Astrocyte (in vitro differentiated cells and primary cell): ENCODE data around the gene TNFSF15. TPM values are rescaled to one million over a fixed set of nuclear protein-coding genes. Genes with fewer than 3 reads are reported as not detected.

ENCODE experiments used
- DNase-seq: peaks from one replicate; pipeline ENCODE4 v3.0.0-alpha.2; 2010; ENCODE audit warnings: low read depth
- FAIRE-seq: peaks from 2 replicates; lab custom pipeline; 2011; peaks lifted over from hg19 to GRCh38; lab: Jason Lieb, UNC
- H2AFZ ChIP-seq: 2 replicates; pipeline ENCODE4 v1.6.0; 2012; ENCODE audit warnings: low read depth, low read length, inconsistent platforms
- H3K27ac ChIP-seq: 2 replicates; pipeline ENCODE4 v1.5.1; 2011; ENCODE audit warnings: low read depth, low read length, inconsistent platforms
- H3K27me3 ChIP-seq: 2 replicates; pipeline ENCODE4 v1.6.0; 2011; ENCODE audit warnings: low read length, inconsistent platforms; ENCODE audit not compliant: insufficient read depth
- H3K36me3 ChIP-seq: 2 replicates; pipeline ENCODE4 v1.5.1; 2011; ENCODE audit warnings: low read length, inconsistent platforms; ENCODE audit not compliant: insufficient read depth
- H3K4me1 ChIP-seq: 2 replicates; pipeline ENCODE4 v1.5.1; 2011; ENCODE audit warnings: low read length, inconsistent platforms; ENCODE audit not compliant: insufficient read depth
- H3K4me2 ChIP-seq: 2 replicates; pipeline ENCODE4 v1.6.0; 2012; ENCODE audit warnings: low read length, inconsistent platforms
- H3K4me3 ChIP-seq: 2 replicates; pipeline ENCODE4 v1.5.1; 2011; ENCODE audit warnings: low read depth, mild to moderate bottlenecking, low read length, inconsistent platforms; ENCODE audit not compliant: insufficient read depth
- H3K79me2 ChIP-seq: 2 replicates; pipeline ENCODE4 v1.6.0; 2012; ENCODE audit warnings: mild to moderate bottlenecking, low read length, inconsistent platforms; ENCODE audit not compliant: insufficient read depth
- H3K9ac ChIP-seq: 2 replicates; pipeline ENCODE4 v1.6.0; 2012; ENCODE audit warnings: mild to moderate bottlenecking, low read length, inconsistent platforms
- H3K9me3 ChIP-seq: 2 replicates; pipeline ENCODE4 v1.5.1; 2012; ENCODE audit warnings: low read depth, mild to moderate bottlenecking, low read length, inconsistent platforms; ENCODE audit not compliant: insufficient read depth
- H4K20me1 ChIP-seq: 2 replicates; pipeline ENCODE4 v1.6.0; 2012; ENCODE audit warnings: low read length, inconsistent platforms; ENCODE audit not compliant: insufficient read depth
- H3K27ac Mint-ChIP-seq: one replicate; pipeline ENCODE4 v1.8.0; 2021; ENCODE audit warnings: mild to moderate bottlenecking, mixed read lengths; ENCODE audit not compliant: unreplicated experiment
- H3K27me3 Mint-ChIP-seq: one replicate; pipeline ENCODE4 v1.8.0; 2021; ENCODE audit warnings: low read depth, mixed read lengths; ENCODE audit not compliant: unreplicated experiment
- H3K36me3 Mint-ChIP-seq: one replicate; pipeline ENCODE4 v1.8.0; 2021; ENCODE audit warnings: low read depth, mixed read lengths; ENCODE audit not compliant: unreplicated experiment
- H3K4me1 Mint-ChIP-seq: one replicate; pipeline ENCODE4 v1.8.0; 2021; ENCODE audit warnings: low read depth, mixed read lengths; ENCODE audit not compliant: unreplicated experiment
- H3K4me3 Mint-ChIP-seq: one replicate; pipeline ENCODE4 v1.8.0; 2021; ENCODE audit warnings: mild to moderate bottlenecking, moderate library complexity, mixed read lengths; ENCODE audit not compliant: unreplicated experiment
- H3K9me3 Mint-ChIP-seq: one replicate; pipeline ENCODE4 v1.8.0; 2021; ENCODE audit warnings: mild to moderate bottlenecking, mixed read lengths; ENCODE audit not compliant: unreplicated experiment
- CTCF ChIP-seq: IDR thresholded peaks from 2 replicates; pipeline ENCODE4 v1.5.1; 2011; ENCODE audit warnings: low read depth, mild to moderate bottlenecking, inconsistent platforms, low read length, moderate library complexity; ENCODE audit not compliant: insufficient read depth
- EZH2 ChIP-seq: IDR thresholded peaks from 2 replicates; pipeline ENCODE4 v1.6.1; 2012; ENCODE audit warnings: mild to moderate bottlenecking, low read length, inconsistent platforms; ENCODE audit not compliant: insufficient read depth
- total RNA-seq: library from RNA; stranded (reverse); gene quantifications from 2 replicates; pipeline ENCODE4 v1.2.1, GENCODE V29; 2021

TNFSF15 gene
- total RNA-seq, 1 donor from 2014 or later, result 10.3 TPM

GRCh38 chr9:114789006-114789405 lies 16.8 kb downstream of the TNFSF15 start:
- no peak for FAIRE-seq

GRCh38 chr9:114787781-114788498 lies 17.9 kb downstream of the TNFSF15 start:
- peaks cover 3% of the 10 kb centered on the region for H3K36me3 Mint-ChIP-seq
- H3K27me3 ChIP-seq, result no peaks in the 10 kb centered on the region
- no peak overlapping the region for H3K4me3 Mint-ChIP-seq
- H3K9me3 Mint-ChIP-seq, result no peaks in the 10 kb centered on the region
- H3K79me2 ChIP-seq, result no peaks in the 10 kb centered on the region
- no peak overlapping the region for H2AFZ ChIP-seq
- no peaks in the 10 kb centered on the region for H3K27me3 Mint-ChIP-seq
- H3K4me1 ChIP-seq, result peaks cover 3% of the 10 kb centered on the region
- no peak overlapping the region for H3K4me3 ChIP-seq
- no peaks in the 10 kb centered on the region for H4K20me1 ChIP-seq
- peaks cover 30% of the 10 kb centered on the region for H3K4me1 Mint-ChIP-seq
- DNase-seq, result no peak
- H3K4me2 ChIP-seq, result no peak overlapping the region
- no peaks in the 10 kb centered on the region for H3K36me3 ChIP-seq
- no peak for TF ChIP-seq CTCF
- no peak for TF ChIP-seq EZH2
- H3K27ac Mint-ChIP-seq, result peak overlapping the region; percentile 9
- H3K27ac ChIP-seq, result no peak overlapping the region
- no peak for FAIRE-seq
- no peak overlapping the region for H3K9ac ChIP-seq
- no peaks in the 10 kb centered on the region for H3K9me3 ChIP-seq

More at GRCh38 chr9:114789006-114789405, 16.8 kb downstream of the TNFSF15 start:
- no peak for DNase-seq
- Histone ChIP-seq H3K36me3 (no peaks in the 10 kb centered on the region), H3K4me2 (no peak overlapping the region), H2AFZ (no peak overlapping the region), H3K9me3 (no peaks in the 10 kb centered on the region), H3K9ac (no peak overlapping the region), H4K20me1 (no peaks in the 10 kb centered on the region), H3K79me2 (no peaks in the 10 kb centered on the region), H3K27me3 (no peaks in the 10 kb centered on the region), H3K4me1 (peaks cover 3% of the 10 kb centered on the region), H3K4me3 (no peak overlapping the region), H3K27ac (no peak overlapping the region)
- Mint-ChIP-seq H3K9me3 (no peaks in the 10 kb centered on the region), H3K27me3 (no peaks in the 10 kb centered on the region), H3K4me1 (peaks cover 30% of the 10 kb centered on the region), H3K4me3 (no peak overlapping the region), H3K27ac (no peak overlapping the region), H3K36me3 (peaks cover 3% of the 10 kb centered on the region)
- TF ChIP-seq EZH2 (no peak), CTCF (no peak)

GRCh38 chr9:114787214-114787613 lies 18.6 kb downstream of the TNFSF15 start:
- no peaks in the 10 kb centered on the region for H3K27me3 Mint-ChIP-seq
- Histone ChIP-seq H3K36me3 (no peaks in the 10 kb centered on the region), H3K27me3 (no peaks in the 10 kb centered on the region), H3K27ac (no peak overlapping the region), H3K4me2 (no peak overlapping the region), H2AFZ (no peak overlapping the region), H3K9me3 (no peaks in the 10 kb centered on the region), H3K4me1 (peaks cover 3% of the 10 kb centered on the region), H4K20me1 (no peaks in the 10 kb centered on the region), H3K79me2 (no peaks in the 10 kb centered on the region), H3K9ac (no peak overlapping the region), H3K4me3 (no peak overlapping the region)
- H3K36me3 Mint-ChIP-seq, result peaks cover 3% of the 10 kb centered on the region
- no peak overlapping the region for H3K4me3 Mint-ChIP-seq
- no peaks in the 10 kb centered on the region for H3K9me3 Mint-ChIP-seq
- H3K4me1 Mint-ChIP-seq, result peaks cover 30% of the 10 kb centered on the region
- no peak overlapping the region for H3K27ac Mint-ChIP-seq
- no peak for DNase-seq
- FAIRE-seq, result no peak
- TF ChIP-seq EZH2 (no peak), CTCF (no peak)
